Astrocyte of the cerebellum (primary cell): Measurements from ENCODE around the gene PDE6H.

Experiments used
- DNase-seq: peaks from one replicate; pipeline ENCODE4 v3.0.0-alpha.2; 2011; ENCODE audit warnings: low read depth
- H3K4me3 ChIP-seq: 2 replicates; pipeline ENCODE4 v1.5.1; 2011; ENCODE audit warnings: mild to moderate bottlenecking, low read depth, low read length, moderate library complexity
- CTCF ChIP-seq: IDR thresholded peaks from 2 replicates; pipeline ENCODE4 v1.5.1; 2012; ENCODE audit warnings: low read length, low read depth, moderate library complexity, mild to moderate bottlenecking; ENCODE audit errors: missing control alignments
- in situ Hi-C: cut with HindIII; loops from 2 replicates; pipeline ENCODE4 v1.10.0; 2017; ENCODE audit warnings: low sequenced_read_pairs

PDE6H gene

DNA sequence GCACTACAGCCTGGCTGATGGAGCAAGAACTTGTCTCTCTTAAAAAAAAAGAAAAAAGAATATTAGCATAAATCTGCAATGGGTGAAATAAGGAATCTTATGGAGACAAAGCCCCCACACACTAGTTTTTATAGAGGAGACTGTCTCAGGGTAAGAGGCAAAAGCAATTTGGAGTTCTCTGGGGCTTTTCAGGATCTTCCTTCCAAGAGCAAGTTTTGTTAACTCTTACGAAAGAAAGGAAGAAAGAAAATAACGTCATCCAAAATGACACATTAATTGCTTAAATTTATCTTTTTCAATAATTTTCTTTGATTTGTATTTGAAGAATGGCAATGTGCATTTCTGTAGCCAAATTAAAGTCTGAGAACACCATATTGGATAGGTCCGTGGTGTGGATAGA lies 3.8 kb downstream of the PDE6H start:
- in situ Hi-C loops = no loop called here
- no peak overlapping the region for H3K4me3 ChIP-seq
- no peak for DNase-seq
- TF ChIP-seq CTCF = no peak

DNA sequence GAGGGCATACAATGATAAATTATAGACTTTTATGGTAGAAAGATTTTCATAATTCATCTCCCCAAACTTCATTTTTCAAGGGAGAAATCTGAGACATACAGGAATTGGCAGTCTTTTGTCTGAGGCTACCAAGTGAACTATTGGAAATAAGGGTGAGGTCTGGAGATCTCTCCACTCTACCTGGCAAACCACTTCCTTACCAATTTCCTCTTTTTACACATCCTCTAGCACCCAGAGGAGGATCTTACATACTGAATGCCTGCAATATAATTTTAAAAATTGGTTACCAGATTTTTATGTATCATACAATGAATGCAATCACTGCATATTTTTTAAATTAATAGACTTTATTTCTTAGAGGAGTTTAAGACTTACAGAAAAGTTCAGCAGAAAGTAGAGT lies 6.6 kb downstream of the PDE6H start:
- in situ Hi-C loops = no loop called here
- TF ChIP-seq CTCF = no peak
- no peak overlapping the region for H3K4me3 ChIP-seq

GRCh38 chr12:14981049-14981448 lies 8.2 kb downstream of the PDE6H start:
- H3K4me3 ChIP-seq = no peak overlapping the region
- DNase-seq = no peak
- in situ Hi-C loops = no loop called here
- no peak for TF ChIP-seq CTCF

More for the DNA sequence above, 6.6 kb downstream of the PDE6H start:
- DNase-seq = no peak

DNA sequence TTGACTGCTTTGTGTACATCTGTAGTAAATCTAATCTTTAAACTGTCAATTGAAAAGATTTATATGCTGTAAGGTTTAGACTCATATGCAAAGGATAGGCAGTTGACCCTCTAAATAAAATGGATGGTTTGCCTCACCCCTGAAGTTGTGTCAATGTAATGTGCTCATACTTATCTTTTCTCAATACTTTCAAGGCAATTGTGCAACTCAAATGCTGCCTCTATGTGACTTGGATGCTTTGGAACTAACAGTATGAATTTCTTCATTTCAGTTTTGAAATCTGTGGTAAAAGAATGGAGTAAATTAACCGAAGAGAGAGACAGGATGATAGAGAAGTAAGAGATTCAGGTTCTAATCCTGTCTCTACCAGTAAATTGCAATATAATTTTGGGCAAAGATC lies 9.7 kb downstream of the PDE6H start:
- no peak for TF ChIP-seq CTCF
- H3K4me3 ChIP-seq = no peak overlapping the region
- DNase-seq = no peak
- in situ Hi-C loops = no loop called here

DNA sequence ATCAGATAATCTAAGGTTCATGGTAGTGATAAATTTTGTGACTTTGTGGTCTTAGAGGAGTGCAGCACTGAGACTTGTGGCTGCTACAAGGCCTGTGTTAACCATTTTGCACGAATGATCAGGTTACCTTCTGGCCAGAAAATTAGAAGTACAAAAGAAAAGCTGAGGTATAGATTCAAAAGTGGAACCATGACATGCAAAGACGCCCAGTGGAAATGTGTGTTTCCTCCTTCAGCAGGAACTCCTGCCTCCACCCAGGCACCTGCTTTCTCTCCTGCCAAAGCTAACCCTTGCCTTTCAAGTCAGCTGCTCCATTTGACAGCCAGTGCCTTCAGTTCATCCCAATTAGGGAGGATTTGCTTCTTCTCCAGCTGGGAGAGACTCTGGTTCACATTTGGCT lies 10.1 kb downstream of the PDE6H start:
- H3K4me3 ChIP-seq = no peak overlapping the region

GRCh38 chr12:14984036-14984435 lies 11.2 kb downstream of the PDE6H start:
- H3K4me3 ChIP-seq = no peak overlapping the region
- DNase-seq = no peak
- in situ Hi-C loops = no loop called here
- TF ChIP-seq CTCF = no peak

More for the DNA sequence above, 10.1 kb downstream of the PDE6H start:
- in situ Hi-C loops = no loop called here
- DNase-seq = no peak
- TF ChIP-seq CTCF = no peak

DNA sequence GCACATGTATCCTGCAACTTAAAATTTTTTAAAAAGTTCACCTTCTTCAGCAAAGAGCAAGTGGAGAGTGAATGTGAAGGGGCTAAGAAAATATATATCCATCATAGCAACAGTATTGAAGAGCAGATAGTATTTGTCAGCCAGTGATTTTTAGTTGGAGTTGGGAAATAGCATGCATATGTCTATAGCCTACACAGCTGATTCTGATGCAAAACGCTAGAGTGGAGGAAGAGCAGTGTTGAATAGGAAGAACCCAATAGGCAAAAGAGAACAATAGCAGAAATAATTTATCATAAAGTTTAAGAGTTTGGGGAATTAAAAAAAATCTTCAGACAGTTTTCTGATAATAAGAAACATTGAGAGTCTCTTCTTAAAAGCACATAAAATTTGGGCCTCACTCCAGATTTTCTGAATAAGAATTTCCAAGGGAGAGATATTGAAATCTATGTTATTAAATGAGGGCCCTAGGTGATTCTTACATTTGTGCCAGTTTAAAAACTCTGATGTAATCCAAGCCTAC lies 12.0 kb downstream of the PDE6H start:
- TF ChIP-seq CTCF = no peak
- H3K4me3 ChIP-seq = no peak overlapping the region
- in situ Hi-C loops = no loop called here
- DNase-seq = no peak
